Urothelium cell line (cell line): ENCODE results near the gene PMEL.
"Not testable (repeated sequence)": the region's sequence is repeated elsewhere in the genome, so short reads cannot be mapped to it uniquely, and the experiment has no call there.

Experiments
- DNase-seq: peaks from one replicate; pipeline ENCODE4 v3.0.0; 2011; ENCODE audit warnings: low spot score, mixed read lengths
- FAIRE-seq: peaks from 2 replicates; lab custom pipeline; 2011; peaks lifted over from hg19 to GRCh38; lab: Jason Lieb, UNC

PMEL gene

DNA sequence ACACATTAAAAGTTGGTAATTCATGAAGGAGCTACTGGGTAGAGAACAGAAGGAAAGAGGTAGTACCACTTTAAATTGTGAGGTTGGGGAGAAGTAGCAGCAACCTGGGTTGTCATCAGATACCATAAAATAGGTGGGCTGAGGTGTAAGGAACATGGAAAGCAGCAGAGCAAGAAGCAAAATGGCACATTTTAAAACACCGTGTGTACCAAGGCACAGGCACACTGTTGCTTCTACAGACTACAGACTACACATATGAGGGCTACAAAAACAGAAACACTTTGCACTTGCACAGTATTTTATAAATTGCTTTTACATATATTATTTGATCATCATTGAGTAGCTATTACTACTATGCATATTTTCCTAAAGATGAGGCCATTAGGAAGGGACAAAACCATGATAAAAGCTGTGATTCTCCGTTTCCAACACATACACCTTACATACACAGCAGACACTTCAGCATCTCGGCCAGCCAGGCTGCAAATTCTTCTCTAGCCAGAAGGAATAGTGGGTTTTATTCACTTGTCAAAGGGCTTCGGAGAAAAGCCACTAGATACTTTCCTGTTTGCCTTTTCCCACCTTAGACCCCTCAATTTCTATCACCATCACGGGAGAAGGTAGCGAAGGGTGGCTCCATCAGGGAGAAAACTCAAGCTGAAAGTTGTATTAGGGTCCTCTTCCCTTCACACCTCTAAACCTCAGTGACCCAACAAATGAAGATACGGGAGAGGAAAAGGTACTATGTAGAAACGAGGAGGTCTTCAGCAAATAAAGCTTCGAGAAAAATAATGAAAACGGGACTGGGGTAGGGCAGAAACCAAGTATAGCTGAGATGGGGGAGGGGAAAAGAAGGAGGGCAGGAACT is 39.7 kb downstream of the PMEL start:
- DNase-seq = no peak
- no peak for FAIRE-seq

DNA sequence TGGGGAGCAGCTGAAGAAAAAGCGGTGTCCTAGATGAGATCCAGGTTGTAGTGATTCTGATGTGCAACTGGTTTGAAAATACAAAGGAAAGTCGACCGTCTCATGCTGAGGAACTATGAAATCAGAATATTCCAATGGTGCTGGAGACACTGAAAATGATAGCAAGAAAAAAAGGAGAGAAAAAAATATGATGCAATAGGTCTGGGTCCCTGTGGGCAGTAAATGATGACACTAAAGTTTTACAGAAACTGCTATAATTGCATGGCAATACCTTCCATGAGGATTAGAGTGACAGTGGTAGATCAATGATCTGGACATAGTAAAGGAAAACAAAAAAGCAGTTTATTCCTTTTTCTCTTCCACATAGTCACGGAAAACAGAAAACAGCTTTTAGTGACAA is 40.5 kb downstream of the PMEL start:
- FAIRE-seq = no peak
- DNase-seq = no peak

DNA sequence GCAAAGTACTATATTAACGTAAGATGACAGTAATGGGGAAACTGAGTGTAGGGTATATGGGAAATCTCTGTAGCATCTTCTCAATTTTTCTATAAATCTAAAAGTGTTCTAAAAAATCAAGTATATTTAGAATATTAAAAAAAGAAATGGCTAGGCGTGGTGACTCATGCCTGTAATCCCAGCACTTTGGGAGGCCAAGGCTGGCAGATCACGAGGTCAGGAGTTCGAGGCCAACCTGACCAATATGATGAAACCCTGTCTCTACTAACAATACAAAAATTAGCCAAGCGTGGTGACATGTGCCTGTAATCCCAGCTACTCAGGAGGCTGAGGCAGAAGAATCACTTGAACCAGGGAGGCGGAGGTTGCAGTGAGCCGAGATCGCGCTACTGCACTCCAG is 42.2 kb downstream of the PMEL start:
- FAIRE-seq = not testable (repeated sequence)

DNA sequence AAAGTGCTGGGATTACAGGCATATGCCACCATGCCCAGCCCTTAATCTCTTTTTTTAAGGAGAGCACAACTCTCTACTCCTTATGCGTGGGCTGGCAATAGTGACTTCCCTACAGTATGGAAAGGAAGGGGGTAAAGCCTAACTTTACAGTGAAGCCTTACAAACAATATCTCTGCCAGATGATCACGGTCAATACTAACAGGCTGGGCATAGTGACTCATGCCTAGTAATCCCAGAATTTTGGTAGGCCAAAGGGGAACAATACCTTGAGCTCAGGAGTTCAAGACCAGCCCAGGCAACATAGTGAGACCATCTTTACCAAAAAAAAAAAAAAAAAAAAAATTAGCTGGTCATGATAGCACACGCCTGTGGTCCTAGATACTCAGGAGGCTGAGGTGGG is 43.7 kb downstream of the PMEL start:
- FAIRE-seq (no peak), DNase-seq (no peak)

More for the DNA sequence above, 42.2 kb downstream of the PMEL start:
- DNase-seq = not testable (repeated sequence)

DNA sequence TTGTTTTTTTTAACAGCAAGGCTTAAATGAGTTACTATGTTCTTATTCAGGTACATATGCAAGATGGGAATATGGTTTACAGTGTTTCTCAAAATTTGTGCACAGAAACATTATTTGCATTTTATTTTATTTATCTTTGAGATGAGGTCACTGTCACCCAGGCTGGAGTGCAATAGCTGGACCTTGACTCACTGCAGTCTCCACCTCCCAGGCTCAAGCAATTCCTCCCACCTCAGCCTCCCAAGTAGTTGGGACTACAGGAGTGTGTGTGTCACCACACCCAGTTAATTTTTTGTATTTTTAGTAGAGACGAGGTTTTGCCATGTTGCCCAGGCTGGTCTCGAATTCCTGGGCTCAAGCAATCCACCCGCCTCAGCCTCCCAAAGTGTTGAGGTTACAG is 46.8 kb downstream of the PMEL start:
- not testable (repeated sequence) for DNase-seq, FAIRE-seq

DNA sequence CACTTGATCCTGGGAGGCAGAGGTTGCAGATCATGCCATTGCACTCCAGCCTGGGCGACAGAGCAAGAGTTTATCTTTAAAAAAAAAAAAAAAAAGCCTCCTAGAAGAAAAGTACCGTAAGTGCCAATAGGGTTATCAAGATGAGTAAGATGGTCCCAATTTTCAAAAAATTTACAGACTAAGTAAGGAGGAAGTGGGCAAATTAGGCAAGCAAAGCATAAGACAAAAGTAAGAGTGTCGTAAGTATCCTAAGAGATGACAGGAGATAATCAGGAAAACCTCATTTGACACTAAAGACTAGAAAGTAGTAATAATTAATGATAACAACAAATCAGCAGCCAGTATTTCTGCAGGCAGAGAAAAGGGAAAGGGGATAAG is 50.4 kb downstream of the PMEL start:
- DNase-seq (no peak), FAIRE-seq (no peak)

DNA sequence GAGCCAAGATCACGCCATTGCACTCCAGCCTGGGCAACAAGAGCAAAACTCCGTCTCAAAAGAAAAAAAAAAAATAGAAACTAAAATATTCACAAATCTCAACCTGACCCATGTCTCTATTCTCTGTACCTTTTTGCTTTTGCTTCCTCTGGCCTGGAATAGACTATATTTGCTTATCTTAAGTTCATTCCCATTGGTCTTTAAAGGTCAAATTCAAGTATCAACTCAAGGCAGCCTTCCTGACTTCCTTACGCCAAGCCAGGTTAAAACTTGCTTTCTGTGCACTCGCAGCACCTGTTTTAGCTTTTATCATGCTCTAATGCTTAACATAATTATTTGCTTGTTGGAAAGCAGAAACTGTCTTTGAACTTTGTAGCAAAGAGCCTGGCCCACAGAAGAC is 52.9 kb downstream of the PMEL start:
- DNase-seq (no peak), FAIRE-seq (no peak)

DNA sequence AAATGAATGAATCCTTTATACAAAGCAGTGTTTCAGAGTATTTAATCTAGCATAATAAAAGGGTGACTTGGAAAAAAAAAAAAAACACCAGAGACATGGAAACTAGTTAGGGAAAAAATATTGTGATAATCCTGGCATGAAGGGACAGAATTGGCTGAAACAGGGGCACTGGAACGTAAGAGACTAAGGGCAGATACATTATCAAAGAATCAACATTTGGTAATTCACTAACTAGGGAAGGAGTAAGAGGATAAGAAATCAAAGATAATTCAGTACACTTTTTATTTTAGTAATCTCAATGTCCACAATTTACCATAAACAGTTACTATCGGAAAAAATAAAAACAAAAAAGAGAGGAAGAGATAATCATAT is 56.3 kb downstream of the PMEL start:
- DNase-seq = no peak
- no peak for FAIRE-seq

DNA sequence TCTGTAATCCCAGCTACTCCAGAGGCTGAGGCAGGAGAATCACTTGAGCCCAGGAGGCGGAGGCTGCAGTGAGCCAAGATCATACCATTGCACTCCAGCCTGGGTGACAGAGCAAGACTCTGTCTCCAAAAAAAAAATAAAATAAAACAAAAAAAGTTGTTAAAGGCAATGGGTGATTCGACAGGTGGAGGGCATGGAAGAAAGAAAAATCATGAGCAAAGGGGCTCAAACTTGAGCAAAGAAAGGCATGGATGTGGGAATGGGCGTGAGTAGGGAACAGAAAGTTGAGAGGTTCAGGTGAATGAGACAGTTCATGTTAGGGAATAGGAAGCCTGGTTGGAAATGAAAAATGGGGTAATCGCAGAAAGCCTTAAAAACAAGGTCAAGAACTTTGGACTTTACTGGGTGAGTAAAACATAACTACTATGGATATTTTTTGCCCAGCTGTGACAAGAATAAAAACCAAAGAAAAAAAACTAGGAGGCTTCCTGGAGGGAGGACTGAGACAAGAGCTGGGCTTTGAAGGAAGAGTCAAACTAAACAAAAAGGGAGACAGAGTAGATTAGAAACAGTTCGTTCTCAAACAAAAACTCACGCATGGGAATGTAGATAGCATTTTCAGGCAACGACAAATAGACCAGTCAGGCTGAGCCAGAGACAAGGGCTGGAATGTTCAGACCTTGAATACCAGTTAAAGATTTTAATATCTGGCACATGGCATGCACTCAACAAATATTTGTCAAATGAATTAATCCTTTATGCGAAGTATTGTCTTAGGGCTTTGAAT is 56.9 kb downstream of the PMEL start:
- FAIRE-seq (no peak), DNase-seq (no peak)

DNA sequence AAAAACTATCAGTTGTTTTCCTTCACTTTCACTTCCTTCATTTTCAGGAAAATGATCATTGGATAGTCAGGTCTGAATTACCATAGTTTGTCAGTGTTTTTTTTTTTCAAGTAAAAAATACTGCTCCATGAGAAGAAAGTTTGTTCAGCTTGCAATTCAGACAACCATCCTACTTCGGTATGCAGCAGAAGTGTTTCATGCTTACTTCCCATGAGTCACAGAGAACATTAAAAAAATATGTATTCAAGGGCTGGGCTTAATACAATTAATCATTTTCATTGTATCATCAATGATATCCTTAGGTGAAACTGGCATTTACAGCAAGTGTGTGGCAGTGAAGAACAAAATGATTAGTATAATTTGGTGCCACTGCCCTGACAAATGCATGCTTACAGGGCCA is 59.8 kb downstream of the PMEL start:
- DNase-seq (no peak), FAIRE-seq (no peak)
